IMR-90 (cell line): ENCODE measurements around the gene NFYB. TPM values are rescaled to one million over a fixed set of nuclear protein-coding genes. Genes with fewer than 3 reads are reported as not detected.

Experiments
- ATAC-seq: fragments of 200-7000 bp; cut with Tn5 transposase; 2 replicates; pipeline ENCODE4 v1.9.1; 2020; ENCODE audit warnings: low read depth, mild to moderate bottlenecking, moderate library complexity
- BruUV-seq: library from RNA; stranded (reverse); fragments of 400-500 nt; replicated peaks from 2 replicates; lab custom pipeline; 2021; lab: Mats Ljungman, UMichigan
- CTCF ChIA-PET: fragments of 300-600 bp; formaldehyde crosslinking; extraction: SDS; loops from one replicate; lab custom pipeline; 2021; ENCODE audit warnings: antibody characterized with exemption; lab: Yijun Ruan, JAX
- POLR2A ChIA-PET: fragments of 300-600 bp; sonication (Branson Sonifier 250); formaldehyde crosslinking; loops from one replicate; lab custom pipeline; 2022; ENCODE audit warnings: antibody characterized with exemption; ENCODE audit not compliant: unreplicated experiment; lab: Charles Lee
- DNase-seq: peaks from one replicate; pipeline ENCODE4 v3.0.0; 2013
- H2AFZ ChIP-seq: replicated peaks from 2 replicates; pipeline ENCODE3; 2013; ENCODE audit warnings: low read length, mild to moderate bottlenecking; ENCODE audit not compliant: poor library complexity
- H2AK5ac ChIP-seq: 2 replicates; pipeline ENCODE4 v1.6.1; 2013; ENCODE audit warnings: low read depth, low read length, inconsistent platforms
- H2AK9ac ChIP-seq: replicated peaks from 2 replicates; pipeline ENCODE3; 2013; ENCODE audit warnings: mild to moderate bottlenecking, low read depth, low read length, moderate library complexity; ENCODE audit not compliant: poor library complexity
- H2BK120ac ChIP-seq: 2 replicates; pipeline ENCODE4 v1.6.1; 2013; ENCODE audit warnings: low read depth, low read length, inconsistent platforms
- H2BK15ac ChIP-seq: 3 replicates; pipeline ENCODE4 v1.6.1; 2013; ENCODE audit warnings: low read depth, low read length, inconsistent platforms
- H2BK20ac ChIP-seq: 2 replicates; pipeline ENCODE4 v1.6.1; 2013; ENCODE audit warnings: low read depth, mild to moderate bottlenecking, inconsistent platforms, low read length, moderate library complexity
- H2BK5ac ChIP-seq: 2 replicates; pipeline ENCODE4 v1.6.1; 2013; ENCODE audit warnings: mild to moderate bottlenecking, low read depth, low read length, inconsistent platforms; ENCODE audit not compliant: poor library complexity, severe bottlenecking
- H3K14ac ChIP-seq: replicated peaks from 2 replicates; pipeline ENCODE4 v1.6.1; 2013; ENCODE audit warnings: low read depth, low read length, inconsistent platforms
- H3K18ac ChIP-seq: 2 replicates; pipeline ENCODE4 v1.6.1; 2013; ENCODE audit warnings: low read depth, low read length, control low read depth
- H3K23ac ChIP-seq: 2 replicates; pipeline ENCODE4 v1.6.1; 2013; ENCODE audit warnings: low read depth, low read length, inconsistent platforms
- H3K27ac ChIP-seq: 2 replicates; pipeline ENCODE4 v1.5.1; 2013; ENCODE audit warnings: mild to moderate bottlenecking, control low read depth, low read length; ENCODE audit not compliant: insufficient read depth
- H3K27me3 ChIP-seq: 2 replicates; pipeline ENCODE4 v1.6.1; 2013; ENCODE audit warnings: low read length; ENCODE audit not compliant: control insufficient read depth, insufficient read depth
- H3K36me3 ChIP-seq: 2 replicates; pipeline ENCODE4 v1.6.1; 2013; ENCODE audit warnings: low read length, mixed read lengths; ENCODE audit not compliant: control insufficient read depth, insufficient read depth
- H3K4ac ChIP-seq: 2 replicates; pipeline ENCODE4 v1.6.1; 2013; ENCODE audit warnings: low read depth, low read length, inconsistent platforms
- H3K4me1 ChIP-seq: 2 replicates; pipeline ENCODE4 v1.6.1; 2013; ENCODE audit warnings: low read length, mixed read lengths; ENCODE audit not compliant: control insufficient read depth, insufficient read depth
- H3K4me2 ChIP-seq: 2 replicates; pipeline ENCODE4 v1.6.1; 2013; ENCODE audit warnings: low read depth, mild to moderate bottlenecking, control low read depth, low read length, moderate library complexity
- H3K4me3 ChIP-seq: 2 replicates; pipeline ENCODE4 v1.5.1; 2013; ENCODE audit warnings: low read depth, mild to moderate bottlenecking, control low read depth, low read length, moderate library complexity; ENCODE audit not compliant: insufficient read depth
- H3K56ac ChIP-seq: 2 replicates; pipeline ENCODE4 v1.6.1; 2013; ENCODE audit warnings: low read length, inconsistent platforms; ENCODE audit not compliant: insufficient read depth; ENCODE audit errors: extremely low read depth
- H3K79me1 ChIP-seq, 2 experiments: 2 replicates each; pipeline ENCODE4 v1.6.1; 2013; ENCODE audit warnings: low read length in 2 of 2, inconsistent platforms in 1 of 2, low read depth in 1 of 2
- H3K9ac ChIP-seq: 2 replicates; pipeline ENCODE4 v1.6.1; 2013; ENCODE audit warnings: low read depth, low read length, control low read depth
- H3K9me1 ChIP-seq: 2 replicates; pipeline ENCODE4 v1.6.1; 2013; ENCODE audit warnings: low read length, inconsistent platforms; ENCODE audit not compliant: insufficient read depth
- H3K9me3 ChIP-seq: 2 replicates; pipeline ENCODE4 v1.6.1; 2013; ENCODE audit warnings: low read length; ENCODE audit not compliant: control insufficient read depth, insufficient read depth
- H4K20me1 ChIP-seq: 2 replicates; pipeline ENCODE4 v1.6.1; 2013; ENCODE audit warnings: low read length, inconsistent platforms; ENCODE audit not compliant: insufficient read depth
- H4K5ac ChIP-seq: 2 replicates; pipeline ENCODE4 v1.6.1; 2013; ENCODE audit warnings: mild to moderate bottlenecking, low read depth, low read length, control low read depth
- H4K8ac ChIP-seq, 2 experiments: 2 replicates each; pipeline ENCODE4 v1.6.1; 2013; ENCODE audit warnings: low read depth in 2 of 2, low read length in 2 of 2, control low read depth in 1 of 2, inconsistent platforms in 1 of 2
- H4K91ac ChIP-seq: 2 replicates; pipeline ENCODE4 v1.6.1; 2013; ENCODE audit warnings: low read depth, low read length, inconsistent platforms; ENCODE audit not compliant: insufficient read depth
- MAFK ChIP-seq: IDR thresholded peaks from 2 replicates; pipeline ENCODE4 v1.6.1; 2012; ENCODE audit warnings: low read depth, low read length, improper control_type of control experiment
- MAZ ChIP-seq: IDR thresholded peaks from 2 replicates; pipeline ENCODE4 v1.6.1; 2012; ENCODE audit warnings: low read depth, mild to moderate bottlenecking, low read length, improper control_type of control experiment, moderate library complexity, borderline replicate concordance
- POLR2A ChIP-seq: IDR thresholded peaks from 2 replicates; pipeline ENCODE4 v1.6.1; 2012; ENCODE audit warnings: mild to moderate bottlenecking, low read depth, low read length
- RCOR1 ChIP-seq: IDR thresholded peaks from 2 replicates; pipeline ENCODE4 v1.6.1; 2012; ENCODE audit warnings: mild to moderate bottlenecking, low read length, improper control_type of control experiment; ENCODE audit not compliant: insufficient replicate concordance
- SMC3 ChIP-seq: fragments of 150-350 bp; IDR thresholded peaks from 2 replicates; pipeline ENCODE4 v1.6.1; 2016; ENCODE audit warnings: low read depth, mild to moderate bottlenecking, antibody characterized with exemption, low read length, moderate library complexity
- WGBS, 2 experiments: methylation state at CpG; one replicate each; pipeline versions ENCODE4 v1.1.5 to v1.1.7; 2013; ENCODE audit warnings: missing lambda C conversion rate in 2 of 2; ENCODE audit not compliant: insufficient read length in 1 of 2; ENCODE audit errors: extremely low coverage in 2 of 2; 5-methylcytosine and 5-hydroxymethylcytosine counted together
- dilution Hi-C: fragments of 300-500 bp; cut with HindIII; formaldehyde crosslinking; loops from one replicate; pipeline ENCODE4 v1.14.3; 2018; ENCODE audit warnings: low sequenced_read_pairs; ENCODE audit not compliant: unreplicated experiment
- in situ Hi-C: fragments of 300-500 bp; cut with MboI; formaldehyde crosslinking; loops from 3 replicates; pipeline ENCODE4 v1.14.3; 2019; ENCODE audit warnings: low sequenced_read_pairs, inconsistent platforms, mixed read lengths
- intact Hi-C: fragments of 100-400 bp; cut with micrococcal nuclease; formaldehyde crosslinking; loops from 2 replicates; pipeline ENCODE4 v1.10.0; 2022
- polyA plus RNA-seq, 3 experiments: library from polyadenylated mRNA; depleted of rRNA; stranded (reverse); fragments of >200 nt; gene quantifications; 2 replicates each; pipeline ENCODE4 v1.2.3, GENCODE V29; 2012; ENCODE audit warnings: low replicate concordance in 1 of 3
- total RNA-seq: library from RNA; depleted of rRNA; stranded (reverse); fragments of >200 nt; gene quantifications from 2 replicates; pipeline ENCODE4 v1.2.3, GENCODE V29; 2012

The NFYB gene
- total and polyA plus RNA-seq, 2 of the 4 experiments (the other 2 are of a cell fraction): 22.2 to 28.4 TPM

GRCh38 chr12:104187446-104188155 lies 49.6 kb upstream of the NFYB start:
- no peak overlapping the region for H2BK20ac ChIP-seq
- no TSS peak for BruUV-seq
- no peak overlapping the region for H4K5ac ChIP-seq
- CTCF ChIA-PET: interaction anchor here (0.5 kb wide), 1 partner anchor 13 kb away, joined by 4 read pairs; no protein-coding TSS in a partner anchor
- peak overlapping the region; percentile 4 for H2AK5ac ChIP-seq
- H3K27me3 ChIP-seq: no peaks in the 10 kb centered on the region
- dilution Hi-C loops (no loop called here), in situ Hi-C loops (loop anchor here (25.0 kb wide), 1 partner anchor 875 kb away; no protein-coding TSS in a partner anchor), intact Hi-C loops (loop anchor here (10.0 kb wide), 1 partner anchor 133 kb away; the partner anchor contains the start of gene GLT8D2)
- H3K14ac ChIP-seq: no peak overlapping the region
- peak overlapping the region; percentile 0; the same call in 1 of the 2 replicates for H3K4ac ChIP-seq
- H3K56ac ChIP-seq: no peak overlapping the region
- no peak overlapping the region for H3K9ac ChIP-seq
- H3K27ac ChIP-seq: no peak overlapping the region
- no peak overlapping the region for H2AFZ ChIP-seq
- peaks cover 17% of the 10 kb centered on the region for H3K9me3 ChIP-seq
- no peak overlapping the region for H2BK120ac ChIP-seq
- H3K9me1 ChIP-seq: no peaks in the 10 kb centered on the region
- no peaks in the 10 kb centered on the region for H4K20me1 ChIP-seq
- TF ChIP-seq POLR2A: no peak
- TF ChIP-seq SMC3: no peak
- TF ChIP-seq RCOR1: no peak
- no peak for TF ChIP-seq MAFK
- no peak for TF ChIP-seq MAZ
- no peak overlapping the region for H3K23ac ChIP-seq
- no peak overlapping the region for H4K8ac ChIP-seq
- no peak overlapping the region; the same call in 1 of the 2 replicates for H4K91ac ChIP-seq
- WGBS, 2 experiments: 95% methylated on average over 4 of the region's 18 CpGs; no CpG with 5 or more reads in 1 of the 2 experiments
- H2BK5ac ChIP-seq: no peak overlapping the region
- no peak overlapping the region for H2BK15ac ChIP-seq
- H3K36me3 ChIP-seq: no peaks in the 10 kb centered on the region
- H2AK9ac ChIP-seq: no peak overlapping the region
- DNase-seq (no peak), ATAC-seq (no peak)
- no peak overlapping the region for H3K4me2 ChIP-seq
- H3K79me1 ChIP-seq: no peaks in the 10 kb centered on the region
- H3K18ac ChIP-seq: no peak overlapping the region
- POLR2A ChIA-PET: no interaction called here
- H3K4me3 ChIP-seq: no peak overlapping the region
- H3K4me1 ChIP-seq: peaks cover 11% of the 10 kb centered on the region
